GM12892 (cell line): ENCODE results near the gene MZT2B.

ENCODE experiments used
- POLR2A ChIP-seq: IDR thresholded peaks from 2 replicates; pipeline ENCODE4 v1.6.1; 2011; ENCODE audit warnings: low read depth, low read length, control low read depth
- POLR2AphosphoS5 ChIP-seq: IDR thresholded peaks from 2 replicates; pipeline ENCODE4 v1.6.1; 2011; ENCODE audit warnings: low read depth, low read length, control low read depth
- TAF1 ChIP-seq: IDR thresholded peaks from 2 replicates; pipeline ENCODE4 v1.6.1; 2011; ENCODE audit warnings: low read depth, mild to moderate bottlenecking, control low read depth, low read length, borderline replicate concordance

GRCh38 chr2:130165293-130166016 lies 16.6 kb upstream of the MZT2B start:
- no peak for TF ChIP-seq POLR2AphosphoS5
- no peak for TF ChIP-seq TAF1
- no peak for TF ChIP-seq POLR2A
